ENCODE data around the gene HMGN3.

Gene HMGN3

DNA sequence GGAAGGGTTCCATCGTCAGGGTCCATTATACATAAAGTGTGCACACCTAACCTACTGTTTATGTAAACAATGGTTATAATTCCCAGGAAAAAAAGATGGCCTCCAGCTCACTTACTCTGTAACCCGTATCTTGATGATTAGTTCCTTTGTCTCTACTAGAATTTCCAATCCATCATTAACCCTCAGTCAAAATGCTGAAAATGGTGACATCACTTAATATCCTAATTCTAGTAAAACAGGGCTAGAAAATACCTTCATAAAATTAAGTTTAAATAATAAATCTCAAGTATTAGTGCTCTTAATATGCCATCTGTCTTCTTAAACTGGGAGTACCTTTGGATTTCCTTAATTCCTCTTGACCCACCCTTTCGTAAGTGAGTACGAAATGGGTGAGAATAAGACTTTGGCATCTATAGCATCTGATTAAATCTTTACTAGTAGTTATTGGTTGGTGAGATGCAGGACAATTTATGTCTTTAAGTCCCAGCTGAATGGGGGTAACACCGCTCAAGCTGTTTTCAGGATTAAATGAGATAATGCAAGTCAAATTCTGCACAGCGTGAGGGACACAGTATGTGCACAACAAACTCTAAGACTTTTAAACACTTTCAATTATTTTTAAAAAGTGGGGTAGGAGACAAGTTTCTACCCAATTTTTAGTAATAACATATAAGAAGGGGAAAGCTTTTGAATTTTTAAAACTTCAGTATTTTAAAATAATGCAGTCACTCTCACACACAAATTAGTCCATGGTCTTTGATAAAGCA is 1.6 kb downstream of the HMGN3 start:
- no peak for TF ChIP-seq POLR2AphosphoS5 (IDR thresholded peaks at IDR 0.05; ENCODE audit: low read depth, low read length)

DNA sequence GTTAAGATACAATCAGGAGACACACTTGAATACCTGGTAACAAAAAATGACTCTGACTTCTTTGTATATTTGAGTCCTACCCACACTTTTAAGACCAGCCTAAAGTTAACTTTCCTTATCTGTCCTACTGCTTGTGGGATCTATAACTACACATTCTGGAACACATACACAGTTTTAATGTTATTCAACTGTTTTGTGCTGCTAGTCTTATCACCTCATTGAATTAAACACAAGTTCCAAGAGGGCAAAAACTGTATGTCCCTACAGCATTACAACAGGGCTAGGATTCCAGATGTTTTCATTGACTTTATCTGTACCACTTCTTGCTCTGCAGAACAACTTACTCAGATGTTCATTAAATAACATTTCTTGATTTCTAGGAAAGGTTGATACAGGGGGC is 2.8 kb downstream of the HMGN3 start:
- TF ChIP-seq, protein P1, sequence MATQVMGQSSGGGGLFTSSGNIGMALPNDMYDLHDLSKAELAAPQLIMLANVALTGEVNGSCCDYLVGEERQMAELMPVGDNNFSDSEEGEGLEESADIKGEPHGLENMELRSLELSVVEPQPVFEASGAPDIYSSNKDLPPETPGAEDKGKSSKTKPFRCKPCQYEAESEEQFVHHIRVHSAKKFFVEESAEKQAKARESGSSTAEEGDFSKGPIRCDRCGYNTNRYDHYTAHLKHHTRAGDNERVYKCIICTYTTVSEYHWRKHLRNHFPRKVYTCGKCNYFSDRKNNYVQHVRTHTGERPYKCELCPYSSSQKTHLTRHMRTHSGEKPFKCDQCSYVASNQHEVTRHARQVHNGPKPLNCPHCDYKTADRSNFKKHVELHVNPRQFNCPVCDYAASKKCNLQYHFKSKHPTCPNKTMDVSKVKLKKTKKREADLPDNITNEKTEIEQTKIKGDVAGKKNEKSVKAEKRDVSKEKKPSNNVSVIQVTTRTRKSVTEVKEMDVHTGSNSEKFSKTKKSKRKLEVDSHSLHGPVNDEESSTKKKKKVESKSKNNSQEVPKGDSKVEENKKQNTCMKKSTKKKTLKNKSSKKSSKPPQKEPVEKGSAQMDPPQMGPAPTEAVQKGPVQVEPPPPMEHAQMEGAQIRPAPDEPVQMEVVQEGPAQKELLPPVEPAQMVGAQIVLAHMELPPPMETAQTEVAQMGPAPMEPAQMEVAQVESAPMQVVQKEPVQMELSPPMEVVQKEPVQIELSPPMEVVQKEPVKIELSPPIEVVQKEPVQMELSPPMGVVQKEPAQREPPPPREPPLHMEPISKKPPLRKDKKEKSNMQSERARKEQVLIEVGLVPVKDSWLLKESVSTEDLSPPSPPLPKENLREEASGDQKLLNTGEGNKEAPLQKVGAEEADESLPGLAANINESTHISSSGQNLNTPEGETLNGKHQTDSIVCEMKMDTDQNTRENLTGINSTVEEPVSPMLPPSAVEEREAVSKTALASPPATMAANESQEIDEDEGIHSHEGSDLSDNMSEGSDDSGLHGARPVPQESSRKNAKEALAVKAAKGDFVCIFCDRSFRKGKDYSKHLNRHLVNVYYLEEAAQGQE (IDR thresholded peaks at IDR 0.05; ENCODE audit: insufficient read depth in 1 of 2, low read depth in 2 of 2, low read length in 2 of 2): no peak
- TF ChIP-seq FOXP2 (optimal IDR thresholded peaks at IDR 0.05; ENCODE audit: borderline replicate concordance, extremely low read depth, extremely low read length, insufficient read depth) (no peak), POLR2AphosphoS5 (IDR thresholded peaks at IDR 0.05; ENCODE audit: low read depth, low read length) (no peak), SIN3A (IDR thresholded peaks at IDR 0.05; ENCODE audit: borderline replicate concordance, insufficient read depth, low read length) (no peak), TAF1 (IDR thresholded peaks at IDR 0.05; ENCODE audit: borderline replicate concordance, insufficient read depth, low read length) (no peak)

GRCh38 chr6:79231101-79231500 is 3.4 kb downstream of the HMGN3 start:
- TF ChIP-seq FOXP2 (optimal IDR thresholded peaks at IDR 0.05; ENCODE audit: borderline replicate concordance, extremely low read depth, extremely low read length, insufficient read depth) (no peak), POLR2AphosphoS5 (IDR thresholded peaks at IDR 0.05; ENCODE audit: low read depth, low read length) (no peak), TAF1 (IDR thresholded peaks at IDR 0.05; ENCODE audit: borderline replicate concordance, insufficient read depth, low read length) (no peak), SIN3A (IDR thresholded peaks at IDR 0.05; ENCODE audit: borderline replicate concordance, insufficient read depth, low read length) (no peak)
- TF ChIP-seq, protein P1 (IDR thresholded peaks at IDR 0.05; ENCODE audit: insufficient read depth in 1 of 2, low read depth in 2 of 2, low read length in 2 of 2): no peak

DNA sequence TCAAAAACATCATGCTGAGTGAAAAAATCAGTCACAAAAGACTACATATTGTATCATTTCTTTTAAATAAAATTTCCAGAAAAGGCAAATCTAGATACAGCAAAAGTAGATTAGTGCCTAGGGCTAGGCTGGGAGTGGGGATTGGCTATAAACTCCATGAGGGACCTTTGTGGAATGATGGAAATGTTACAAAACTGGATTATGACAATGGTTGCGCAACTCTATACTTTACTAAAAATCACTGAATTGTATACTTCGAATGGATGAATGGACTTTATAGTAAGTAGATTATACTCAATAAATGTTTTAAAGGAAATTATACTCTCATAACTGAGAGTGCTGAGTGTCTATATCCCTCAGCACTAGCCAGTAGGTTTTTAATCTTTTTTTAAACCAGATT is 4.3 kb downstream of the HMGN3 start:
- TF ChIP-seq FOXP2 (optimal IDR thresholded peaks at IDR 0.05; ENCODE audit: borderline replicate concordance, extremely low read depth, extremely low read length, insufficient read depth) (no peak), TAF1 (IDR thresholded peaks at IDR 0.05; ENCODE audit: borderline replicate concordance, insufficient read depth, low read length) (no peak), SIN3A (IDR thresholded peaks at IDR 0.05; ENCODE audit: borderline replicate concordance, insufficient read depth, low read length) (no peak), POLR2AphosphoS5 (IDR thresholded peaks at IDR 0.05; ENCODE audit: low read depth, low read length) (no peak)
- TF ChIP-seq, protein P1 (IDR thresholded peaks at IDR 0.05; ENCODE audit: insufficient read depth in 1 of 2, low read depth in 2 of 2, low read length in 2 of 2): no peak

DNA sequence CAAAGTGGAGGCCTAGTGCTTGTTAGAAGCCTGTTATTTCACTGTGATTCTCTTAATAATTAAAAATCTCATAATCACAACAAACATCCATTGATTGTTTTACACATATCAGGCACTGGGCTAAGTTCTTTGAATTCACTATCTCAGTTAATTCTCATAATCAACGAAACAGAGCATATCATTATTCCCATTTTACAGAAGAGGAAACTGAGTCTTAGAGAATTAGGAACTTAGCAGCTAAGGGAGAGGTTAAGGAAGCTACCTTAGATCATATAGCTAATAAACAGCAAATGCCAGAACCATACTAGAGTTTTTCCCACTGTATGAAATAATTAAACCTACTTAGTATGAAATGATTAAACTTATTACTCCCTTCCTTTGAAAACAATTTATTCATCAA is 7.0 kb downstream of the HMGN3 start:
- TF ChIP-seq, protein P1 (IDR thresholded peaks at IDR 0.05; ENCODE audit: insufficient read depth in 1 of 2, low read depth in 2 of 2, low read length in 2 of 2): no peak
- TF ChIP-seq POLR2AphosphoS5 (IDR thresholded peaks at IDR 0.05; ENCODE audit: low read depth, low read length): no peak
- TF ChIP-seq SIN3A (IDR thresholded peaks at IDR 0.05; ENCODE audit: borderline replicate concordance, insufficient read depth, low read length): no peak
- no peak for TF ChIP-seq FOXP2 (optimal IDR thresholded peaks at IDR 0.05; ENCODE audit: borderline replicate concordance, extremely low read depth, extremely low read length, insufficient read depth)
- no peak for TF ChIP-seq TAF1 (IDR thresholded peaks at IDR 0.05; ENCODE audit: borderline replicate concordance, insufficient read depth, low read length)
